ENCODE results near the gene ITPR1. TPM values are rescaled to one million over a fixed set of nuclear protein-coding genes. Genes with fewer than 3 reads are reported as not detected.

ITPR1 gene
- total and polyA plus RNA-seq, 2 experiments from 2014 or later, result 6.8 to 21.0 TPM

GRCh38 chr3:4718179-4718736 lies 225.1 kb downstream of the ITPR1 start:
- Mint-ChIP-seq H3K4me3 (no peak overlapping the region), H3K36me3 (ENCODE audit: low read depth) (no peaks in the 10 kb centered on the region), H3K27ac (no peak overlapping the region), H3K9me3 (no peaks in the 10 kb centered on the region), H3K4me1 (peaks cover 38% of the 10 kb centered on the region), H3K27me3 (ENCODE audit: insufficient read depth, low read depth, poor library complexity) (peaks cover 3% of the 10 kb centered on the region)
- H3K9me2 ChIP-seq (ENCODE audit: insufficient read depth), result no peaks in the 10 kb centered on the region
- no peak for TF ChIP-seq ETS1 (IDR thresholded peaks at IDR 0.05)
- no peak for TF ChIP-seq NANOG (IDR thresholded peaks at IDR 0.05; ENCODE audit: borderline replicate concordance)
- no peak for TF ChIP-seq ZNF331 (CRISPR knock-in tag; IDR thresholded peaks at IDR 0.05; ENCODE audit: low read depth)
- TF ChIP-seq, protein P1, sequence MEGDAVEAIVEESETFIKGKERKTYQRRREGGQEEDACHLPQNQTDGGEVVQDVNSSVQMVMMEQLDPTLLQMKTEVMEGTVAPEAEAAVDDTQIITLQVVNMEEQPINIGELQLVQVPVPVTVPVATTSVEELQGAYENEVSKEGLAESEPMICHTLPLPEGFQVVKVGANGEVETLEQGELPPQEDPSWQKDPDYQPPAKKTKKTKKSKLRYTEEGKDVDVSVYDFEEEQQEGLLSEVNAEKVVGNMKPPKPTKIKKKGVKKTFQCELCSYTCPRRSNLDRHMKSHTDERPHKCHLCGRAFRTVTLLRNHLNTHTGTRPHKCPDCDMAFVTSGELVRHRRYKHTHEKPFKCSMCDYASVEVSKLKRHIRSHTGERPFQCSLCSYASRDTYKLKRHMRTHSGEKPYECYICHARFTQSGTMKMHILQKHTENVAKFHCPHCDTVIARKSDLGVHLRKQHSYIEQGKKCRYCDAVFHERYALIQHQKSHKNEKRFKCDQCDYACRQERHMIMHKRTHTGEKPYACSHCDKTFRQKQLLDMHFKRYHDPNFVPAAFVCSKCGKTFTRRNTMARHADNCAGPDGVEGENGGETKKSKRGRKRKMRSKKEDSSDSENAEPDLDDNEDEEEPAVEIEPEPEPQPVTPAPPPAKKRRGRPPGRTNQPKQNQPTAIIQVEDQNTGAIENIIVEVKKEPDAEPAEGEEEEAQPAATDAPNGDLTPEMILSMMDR (conservative IDR thresholded peaks at IDR 0.05; ENCODE audit: low read depth in 2 of 2), result no peak
- no peak for TF ChIP-seq CREB1 (CRISPR knock-in tag; IDR thresholded peaks at IDR 0.05; ENCODE audit: low read depth)
- TF ChIP-seq, protein P2, sequence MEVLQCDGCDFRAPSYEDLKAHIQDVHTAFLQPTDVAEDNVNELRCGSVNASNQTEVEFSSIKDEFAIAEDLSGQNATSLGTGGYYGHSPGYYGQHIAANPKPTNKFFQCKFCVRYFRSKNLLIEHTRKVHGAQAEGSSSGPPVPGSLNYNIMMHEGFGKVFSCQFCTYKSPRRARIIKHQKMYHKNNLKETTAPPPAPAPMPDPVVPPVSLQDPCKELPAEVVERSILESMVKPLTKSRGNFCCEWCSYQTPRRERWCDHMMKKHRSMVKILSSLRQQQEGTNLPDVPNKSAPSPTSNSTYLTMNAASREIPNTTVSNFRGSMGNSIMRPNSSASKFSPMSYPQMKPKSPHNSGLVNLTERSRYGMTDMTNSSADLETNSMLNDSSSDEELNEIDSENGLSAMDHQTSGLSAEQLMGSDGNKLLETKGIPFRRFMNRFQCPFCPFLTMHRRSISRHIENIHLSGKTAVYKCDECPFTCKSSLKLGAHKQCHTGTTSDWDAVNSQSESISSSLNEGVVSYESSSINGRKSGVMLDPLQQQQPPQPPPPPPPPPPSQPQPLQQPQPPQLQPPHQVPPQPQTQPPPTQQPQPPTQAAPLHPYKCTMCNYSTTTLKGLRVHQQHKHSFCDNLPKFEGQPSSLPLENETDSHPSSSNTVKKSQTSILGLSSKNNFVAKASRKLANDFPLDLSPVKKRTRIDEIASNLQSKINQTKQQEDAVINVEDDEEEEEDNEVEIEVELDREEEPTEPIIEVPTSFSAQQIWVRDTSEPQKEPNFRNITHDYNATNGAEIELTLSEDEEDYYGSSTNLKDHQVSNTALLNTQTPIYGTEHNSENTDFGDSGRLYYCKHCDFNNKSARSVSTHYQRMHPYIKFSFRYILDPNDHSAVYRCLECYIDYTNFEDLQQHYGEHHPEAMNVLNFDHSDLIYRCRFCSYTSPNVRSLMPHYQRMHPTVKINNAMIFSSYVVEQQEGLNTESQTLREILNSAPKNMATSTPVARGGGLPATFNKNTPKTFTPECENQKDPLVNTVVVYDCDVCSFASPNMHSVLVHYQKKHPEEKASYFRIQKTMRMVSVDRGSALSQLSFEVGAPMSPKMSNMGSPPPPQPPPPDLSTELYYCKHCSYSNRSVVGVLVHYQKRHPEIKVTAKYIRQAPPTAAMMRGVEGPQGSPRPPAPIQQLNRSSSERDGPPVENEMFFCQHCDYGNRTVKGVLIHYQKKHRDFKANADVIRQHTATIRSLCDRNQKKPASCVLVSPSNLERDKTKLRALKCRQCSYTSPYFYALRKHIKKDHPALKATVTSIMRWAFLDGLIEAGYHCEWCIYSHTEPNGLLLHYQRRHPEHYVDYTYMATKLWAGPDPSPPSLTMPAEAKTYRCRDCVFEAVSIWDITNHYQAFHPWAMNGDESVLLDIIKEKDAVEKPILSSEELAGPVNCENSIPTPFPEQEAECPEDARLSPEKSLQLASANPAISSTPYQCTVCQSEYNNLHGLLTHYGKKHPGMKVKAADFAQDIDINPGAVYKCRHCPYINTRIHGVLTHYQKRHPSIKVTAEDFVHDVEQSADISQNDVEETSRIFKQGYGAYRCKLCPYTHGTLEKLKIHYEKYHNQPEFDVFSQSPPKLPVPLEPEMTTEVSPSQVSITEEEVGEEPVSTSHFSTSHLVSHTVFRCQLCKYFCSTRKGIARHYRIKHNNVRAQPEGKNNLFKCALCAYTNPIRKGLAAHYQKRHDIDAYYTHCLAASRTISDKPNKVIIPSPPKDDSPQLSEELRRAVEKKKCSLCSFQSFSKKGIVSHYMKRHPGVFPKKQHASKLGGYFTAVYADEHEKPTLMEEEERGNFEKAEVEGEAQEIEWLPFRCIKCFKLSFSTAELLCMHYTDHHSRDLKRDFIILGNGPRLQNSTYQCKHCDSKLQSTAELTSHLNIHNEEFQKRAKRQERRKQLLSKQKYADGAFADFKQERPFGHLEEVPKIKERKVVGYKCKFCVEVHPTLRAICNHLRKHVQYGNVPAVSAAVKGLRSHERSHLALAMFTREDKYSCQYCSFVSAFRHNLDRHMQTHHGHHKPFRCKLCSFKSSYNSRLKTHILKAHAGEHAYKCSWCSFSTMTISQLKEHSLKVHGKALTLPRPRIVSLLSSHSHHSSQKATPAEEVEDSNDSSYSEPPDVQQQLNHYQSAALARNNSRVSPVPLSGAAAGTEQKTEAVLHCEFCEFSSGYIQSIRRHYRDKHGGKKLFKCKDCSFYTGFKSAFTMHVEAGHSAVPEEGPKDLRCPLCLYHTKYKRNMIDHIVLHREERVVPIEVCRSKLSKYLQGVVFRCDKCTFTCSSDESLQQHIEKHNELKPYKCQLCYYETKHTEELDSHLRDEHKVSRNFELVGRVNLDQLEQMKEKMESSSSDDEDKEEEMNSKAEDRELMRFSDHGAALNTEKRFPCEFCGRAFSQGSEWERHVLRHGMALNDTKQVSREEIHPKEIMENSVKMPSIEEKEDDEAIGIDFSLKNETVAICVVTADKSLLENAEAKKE (CRISPR knock-in tag; IDR thresholded peaks at IDR 0.05), result no peak
- no peak for TF ChIP-seq STAT1 (IDR thresholded peaks at IDR 0.05; ENCODE audit: unreplicated experiment)
- TF ChIP-seq EZH2phosphoT487 (IDR thresholded peaks at IDR 0.05; ENCODE audit: unreplicated experiment), result no peak
- TF ChIP-seq ZNF114 (CRISPR knock-in tag; IDR thresholded peaks at IDR 0.05), result no peak
- no peak for TF ChIP-seq JUNB (IDR thresholded peaks at IDR 0.05; ENCODE audit: unreplicated experiment)
- no peak for TF ChIP-seq EZH2 (IDR thresholded peaks at IDR 0.05; ENCODE audit: low read depth, unreplicated experiment)
- no peak for TF ChIP-seq POLR2AphosphoS5 (IDR thresholded peaks at IDR 0.05; ENCODE audit: low read depth)
- TF ChIP-seq, protein P3, sequence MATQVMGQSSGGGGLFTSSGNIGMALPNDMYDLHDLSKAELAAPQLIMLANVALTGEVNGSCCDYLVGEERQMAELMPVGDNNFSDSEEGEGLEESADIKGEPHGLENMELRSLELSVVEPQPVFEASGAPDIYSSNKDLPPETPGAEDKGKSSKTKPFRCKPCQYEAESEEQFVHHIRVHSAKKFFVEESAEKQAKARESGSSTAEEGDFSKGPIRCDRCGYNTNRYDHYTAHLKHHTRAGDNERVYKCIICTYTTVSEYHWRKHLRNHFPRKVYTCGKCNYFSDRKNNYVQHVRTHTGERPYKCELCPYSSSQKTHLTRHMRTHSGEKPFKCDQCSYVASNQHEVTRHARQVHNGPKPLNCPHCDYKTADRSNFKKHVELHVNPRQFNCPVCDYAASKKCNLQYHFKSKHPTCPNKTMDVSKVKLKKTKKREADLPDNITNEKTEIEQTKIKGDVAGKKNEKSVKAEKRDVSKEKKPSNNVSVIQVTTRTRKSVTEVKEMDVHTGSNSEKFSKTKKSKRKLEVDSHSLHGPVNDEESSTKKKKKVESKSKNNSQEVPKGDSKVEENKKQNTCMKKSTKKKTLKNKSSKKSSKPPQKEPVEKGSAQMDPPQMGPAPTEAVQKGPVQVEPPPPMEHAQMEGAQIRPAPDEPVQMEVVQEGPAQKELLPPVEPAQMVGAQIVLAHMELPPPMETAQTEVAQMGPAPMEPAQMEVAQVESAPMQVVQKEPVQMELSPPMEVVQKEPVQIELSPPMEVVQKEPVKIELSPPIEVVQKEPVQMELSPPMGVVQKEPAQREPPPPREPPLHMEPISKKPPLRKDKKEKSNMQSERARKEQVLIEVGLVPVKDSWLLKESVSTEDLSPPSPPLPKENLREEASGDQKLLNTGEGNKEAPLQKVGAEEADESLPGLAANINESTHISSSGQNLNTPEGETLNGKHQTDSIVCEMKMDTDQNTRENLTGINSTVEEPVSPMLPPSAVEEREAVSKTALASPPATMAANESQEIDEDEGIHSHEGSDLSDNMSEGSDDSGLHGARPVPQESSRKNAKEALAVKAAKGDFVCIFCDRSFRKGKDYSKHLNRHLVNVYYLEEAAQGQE (IDR thresholded peaks at IDR 0.05; ENCODE audit: unreplicated experiment), result no peak
- no peak overlapping the region for H3K4me3 ChIP-seq
- H3K4me2 ChIP-seq, result no peak overlapping the region
- no peaks in the 10 kb centered on the region for H4K20me1 ChIP-seq (replicated peaks; ENCODE audit: insufficient read depth)
- no peaks in the 10 kb centered on the region for H3K79me2 ChIP-seq (replicated peaks; ENCODE audit: insufficient read depth)
- no peak for ATAC-seq
- no peaks in the 10 kb centered on the region for H3K27me3 ChIP-seq (ENCODE audit: insufficient read depth)
- no peak overlapping the region for H3K27ac ChIP-seq (ENCODE audit: low read depth)
- DNase-seq (ENCODE audit: low spot score), result no peak
- peaks cover 29% of the 10 kb centered on the region for H3K4me1 ChIP-seq (ENCODE audit: insufficient read depth)
- H3F3A ChIP-seq (replicated peaks; ENCODE audit: low read depth), result no peaks in the 10 kb centered on the region
- no peaks in the 10 kb centered on the region for H3K36me3 ChIP-seq (ENCODE audit: insufficient read depth)
- H2AFZ ChIP-seq, result no peak overlapping the region

All from GM23338 (cell line).